Hepatocyte (in vitro differentiated cells): ENCODE results near the gene SLC6A1. TPM values are rescaled to one million over a fixed set of nuclear protein-coding genes. Genes with fewer than 3 reads are reported as not detected.

Source experiments
- DNase-seq: peaks from one replicate; pipeline ENCODE4 v3.0.0-alpha.2; 2016; ENCODE audit warnings: low spot score
- H2AFZ ChIP-seq: fragments of 200-600 bp; sonication (generic); 2 replicates; pipeline ENCODE4 v1.6.0; 2016; ENCODE audit warnings: antibody characterized with exemption, mild to moderate bottlenecking
- H3K27ac ChIP-seq: fragments of 200-600 bp; sonication (generic); 2 replicates; pipeline ENCODE4 v1.5.1; 2016; ENCODE audit warnings: mild to moderate bottlenecking
- H3K27me3 ChIP-seq: fragments of 200-600 bp; sonication (generic); 2 replicates; pipeline ENCODE4 v1.6.1; 2016
- H3K36me3 ChIP-seq: fragments of 200-600 bp; sonication (generic); replicated peaks from 2 replicates; pipeline ENCODE4 v1.5.1; 2016; ENCODE audit warnings: low read depth; ENCODE audit not compliant: insufficient read depth
- H3K4me1 ChIP-seq: fragments of 200-600 bp; sonication (generic); 2 replicates; pipeline ENCODE4 v1.5.1; 2016; ENCODE audit warnings: mild to moderate bottlenecking, moderate library complexity; ENCODE audit not compliant: insufficient read depth
- H3K4me2 ChIP-seq: fragments of 200-600 bp; sonication (generic); 2 replicates; pipeline ENCODE4 v1.6.0; 2016
- H3K4me3 ChIP-seq: fragments of 200-600 bp; sonication (generic); 2 replicates; pipeline ENCODE4 v1.5.1; 2016; ENCODE audit warnings: mild to moderate bottlenecking
- H3K79me2 ChIP-seq: fragments of 200-600 bp; sonication (generic); 2 replicates; pipeline ENCODE4 v1.6.0; 2017; ENCODE audit warnings: mild to moderate bottlenecking
- H3K9me2 ChIP-seq: fragments of 200-600 bp; sonication (generic); replicated peaks from 2 replicates; pipeline ENCODE4 v1.6.0; 2017; ENCODE audit warnings: mild to moderate bottlenecking; ENCODE audit not compliant: insufficient read depth
- H3K9me3 ChIP-seq: fragments of 200-600 bp; sonication (generic); 2 replicates; pipeline ENCODE4 v1.5.1; 2016; ENCODE audit warnings: low read depth, mild to moderate bottlenecking
- H4K20me1 ChIP-seq: fragments of 200-600 bp; sonication (generic); 2 replicates; pipeline ENCODE4 v1.6.0; 2016; ENCODE audit warnings: mild to moderate bottlenecking; ENCODE audit not compliant: insufficient read depth, poor library complexity, severe bottlenecking
- CTCF ChIP-seq: fragments of 200-600 bp; sonication (generic); IDR thresholded peaks from 2 replicates; pipeline ENCODE4 v1.5.1; 2016; ENCODE audit warnings: antibody characterized with exemption, mild to moderate bottlenecking; ENCODE audit not compliant: poor library complexity
- EZH2 ChIP-seq: fragments of 200-600 bp; sonication (generic); IDR thresholded peaks from 2 replicates; pipeline ENCODE4 v1.6.1; 2016; ENCODE audit warnings: antibody characterized with exemption, mild to moderate bottlenecking, borderline replicate concordance
- EZH2phosphoT487 ChIP-seq: fragments of 200-600 bp; sonication (generic); IDR thresholded peaks from one replicate; pipeline ENCODE4 v1.6.1; 2018; ENCODE audit warnings: antibody characterized with exemption, mild to moderate bottlenecking, low read depth, moderate library complexity; ENCODE audit not compliant: unreplicated experiment, severe bottlenecking
- WGBS: methylation state at CpG from one replicate; pipeline ENCODE4 v1.1.6; 2016; ENCODE audit warnings: low lambda C conversion rate; ENCODE audit errors: missing lambda C conversion rate; 5-methylcytosine and 5-hydroxymethylcytosine counted together
- polyA plus RNA-seq: library from polyadenylated mRNA; unstranded; fragments of >200 nt; fragmentation: Nextera tagmentation; extraction: Ambion mirVana; gene quantifications from 2 replicates; pipeline ENCODE4 v1.2.1, GENCODE V29; 2016
- total RNA-seq: library from RNA; depleted of rRNA; stranded (reverse); fragments of >200 nt; gene quantifications from 2 replicates; pipeline ENCODE4 v1.2.3, GENCODE V29; 2014

SLC6A1 gene
- total and polyA plus RNA-seq, 2 experiments from 2014 or later, result 3.6 to 5.7 TPM

GRCh38 chr3:10988991-10989484 lies 3.5 kb upstream of the SLC6A1 start:
- no peak for DNase-seq
- Histone ChIP-seq H3K79me2 (no peaks in the 10 kb centered on the region), H3K4me3 (no peak overlapping the region), H3K36me3 (no peaks in the 10 kb centered on the region), H3K9me2 (no peaks in the 10 kb centered on the region), H2AFZ (no peak overlapping the region), H3K27ac (no peak overlapping the region), H3K4me2 (no peak overlapping the region), H3K4me1 (no peaks in the 10 kb centered on the region), H3K9me3 (no peaks in the 10 kb centered on the region), H4K20me1 (no peaks in the 10 kb centered on the region), H3K27me3 (peaks cover 47% of the 10 kb centered on the region)
- TF ChIP-seq CTCF (no peak), EZH2 (no peak), EZH2phosphoT487 (no peak)
- 76% methylated on average over 7 of the region's 7 CpGs for WGBS

GRCh38 chr3:10992943-10993728 lies 588 bp downstream of the SLC6A1 start:
- H3K4me2 ChIP-seq, result peak overlapping the region; percentile 80
- no peaks in the 10 kb centered on the region for H3K9me3 ChIP-seq
- no peak for TF ChIP-seq CTCF
- peak; percentile 28 for TF ChIP-seq EZH2phosphoT487
- peak; percentile 87 for TF ChIP-seq EZH2
- no peaks in the 10 kb centered on the region for H3K79me2 ChIP-seq
- no peak overlapping the region for H2AFZ ChIP-seq
- DNase-seq, result no peak
- no peaks in the 10 kb centered on the region for H3K36me3 ChIP-seq
- no peak overlapping the region for H3K4me3 ChIP-seq
- H3K27me3 ChIP-seq, result peaks cover 88% of the 10 kb centered on the region
- H3K27ac ChIP-seq, result no peak overlapping the region
- H4K20me1 ChIP-seq, result no peaks in the 10 kb centered on the region
- WGBS, result 5% methylated on average over 45 of the region's 69 CpGs
- no peaks in the 10 kb centered on the region for H3K9me2 ChIP-seq
- no peaks in the 10 kb centered on the region for H3K4me1 ChIP-seq

- H2AFZ ChIP-seq, result no peak overlapping the region
- WGBS, result 13% methylated on average over 9 of the region's 9 CpGs
- H3K79me2 ChIP-seq, result no peaks in the 10 kb centered on the region
- H3K4me2 ChIP-seq, result no peak overlapping the region
- H3K36me3 ChIP-seq, result no peaks in the 10 kb centered on the region
- H3K27me3 ChIP-seq, result peaks cover 93% of the 10 kb centered on the region
- no peak for DNase-seq
- H3K27ac ChIP-seq, result no peak overlapping the region
- no peaks in the 10 kb centered on the region for H3K9me3 ChIP-seq
- no peaks in the 10 kb centered on the region for H3K9me2 ChIP-seq
- H3K4me3 ChIP-seq, result no peak overlapping the region
- no peaks in the 10 kb centered on the region for H3K4me1 ChIP-seq
- TF ChIP-seq EZH2 (no peak), EZH2phosphoT487 (no peak), CTCF (no peak)
- no peaks in the 10 kb centered on the region for H4K20me1 ChIP-seq
Measured at GRCh38 chr3:10993729-10994065, 1.1 kb downstream of the SLC6A1 start.
